Measurements from ENCODE around the gene CCDC71L.
"Not testable (repeated sequence)": the region's sequence is repeated elsewhere in the genome, so short reads cannot be mapped to it uniquely, and the experiment has no call there.

CCDC71L gene

DNA sequence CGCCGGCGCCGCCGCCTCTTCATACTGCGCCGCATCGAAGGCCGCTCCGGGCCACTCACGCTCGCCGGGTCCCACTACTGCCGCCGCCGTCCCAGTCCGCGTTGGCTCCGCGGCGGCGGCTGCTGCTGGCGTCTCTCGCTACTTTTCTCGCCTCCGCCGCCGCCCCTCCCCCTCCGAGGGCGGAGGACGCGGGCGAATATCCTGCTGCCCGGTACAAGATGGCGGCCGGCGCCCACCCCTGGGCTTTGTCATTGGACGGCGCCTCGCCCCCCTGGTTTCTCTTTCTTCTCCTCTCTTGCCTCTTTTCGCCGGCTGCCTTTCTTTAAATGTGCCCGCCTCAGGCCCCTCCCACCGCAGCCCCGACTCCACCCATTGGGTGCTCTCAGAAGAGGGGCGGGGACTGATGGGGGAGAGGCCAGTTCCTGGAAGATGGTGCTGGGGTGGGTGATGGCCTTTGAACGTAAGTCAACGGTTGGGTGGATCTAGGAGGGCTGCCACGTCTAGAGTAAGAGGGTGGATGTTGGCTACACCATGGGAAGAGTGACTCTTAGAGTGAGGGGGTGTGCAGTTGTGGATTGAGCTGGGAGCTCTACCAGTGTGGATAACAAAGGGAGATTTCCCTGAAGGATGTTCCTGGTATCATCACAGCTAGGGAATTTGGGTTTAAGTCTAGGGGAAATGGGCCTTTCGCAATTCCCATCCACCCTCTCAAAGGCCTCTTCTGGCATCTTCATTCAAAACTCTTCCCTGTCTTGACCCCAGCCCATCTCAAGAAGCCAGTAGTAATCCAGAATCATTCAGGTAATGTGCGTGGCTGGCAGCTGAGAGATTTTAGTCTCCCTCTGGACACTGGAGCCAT is at the start of gene CCDC71L:
TSS of gene CCDC71L (minus strand) at position 297 of the 859 bp plus-strand sequence. CDS start at position 35, 262 bp downstream.
- DNase-seq, result peak; percentile 94

DNA sequence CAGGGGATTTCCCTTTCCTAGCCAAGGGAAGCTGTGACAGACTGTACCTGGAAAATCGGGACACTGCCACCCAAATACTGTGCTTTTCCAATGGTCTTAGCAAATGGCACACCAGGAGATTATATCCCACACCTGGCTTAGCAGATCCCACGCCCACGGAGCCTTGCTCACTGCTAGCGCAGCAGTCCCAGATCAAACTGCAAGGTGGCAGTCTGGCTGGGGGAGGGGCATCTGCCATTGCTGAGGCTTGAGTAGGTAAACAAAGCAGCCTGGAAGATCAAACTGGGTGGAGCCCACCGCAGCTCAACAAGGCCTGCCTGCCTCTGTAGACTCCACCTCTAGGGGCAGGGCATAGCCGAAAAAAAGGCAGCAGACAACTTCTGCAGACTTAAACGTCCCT is 48.6 kb upstream of the CCDC71L start:
- not testable (repeated sequence) for DNase-seq

DNA sequence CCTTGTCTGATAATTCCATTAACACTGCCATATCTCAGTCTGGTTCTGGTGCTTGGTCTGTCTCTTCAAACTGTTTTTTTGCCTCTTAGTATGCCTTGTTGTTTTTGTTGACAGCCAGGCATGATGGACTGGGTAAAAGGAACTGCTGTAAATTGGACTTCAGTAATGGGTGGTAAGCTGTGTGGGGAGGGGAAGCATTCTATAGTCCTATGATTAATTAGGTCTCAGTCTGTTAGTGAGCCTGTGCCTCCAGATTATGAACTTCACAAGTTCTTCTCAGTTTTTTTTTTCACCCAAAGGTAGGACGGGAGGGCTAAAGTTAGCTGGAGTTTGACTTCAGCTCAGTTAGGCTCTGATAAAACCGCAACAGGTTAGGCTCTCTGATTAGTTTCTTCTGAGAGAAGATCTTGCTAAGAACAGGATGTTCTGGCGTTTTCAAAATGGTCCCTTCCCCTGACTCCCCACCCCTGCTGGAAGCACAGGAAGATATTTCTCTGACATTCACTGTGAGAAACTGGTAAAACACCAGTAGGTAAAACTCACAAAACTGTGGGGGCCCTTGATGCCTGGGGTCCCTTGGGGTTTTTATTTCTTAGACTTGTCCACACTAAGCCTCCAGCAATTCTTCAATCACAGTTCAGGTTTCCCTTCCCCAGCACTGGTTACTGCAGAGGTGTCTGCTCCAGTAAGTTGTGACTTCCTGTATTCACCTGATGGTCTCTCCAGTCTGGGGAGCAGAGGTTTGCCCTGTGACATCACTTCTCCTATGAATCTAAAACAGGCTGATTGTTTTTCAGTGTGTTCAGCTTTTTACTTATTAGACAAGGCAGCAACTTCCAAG is 43.3 kb upstream of the CCDC71L start:
- no peak for DNase-seq

DNA sequence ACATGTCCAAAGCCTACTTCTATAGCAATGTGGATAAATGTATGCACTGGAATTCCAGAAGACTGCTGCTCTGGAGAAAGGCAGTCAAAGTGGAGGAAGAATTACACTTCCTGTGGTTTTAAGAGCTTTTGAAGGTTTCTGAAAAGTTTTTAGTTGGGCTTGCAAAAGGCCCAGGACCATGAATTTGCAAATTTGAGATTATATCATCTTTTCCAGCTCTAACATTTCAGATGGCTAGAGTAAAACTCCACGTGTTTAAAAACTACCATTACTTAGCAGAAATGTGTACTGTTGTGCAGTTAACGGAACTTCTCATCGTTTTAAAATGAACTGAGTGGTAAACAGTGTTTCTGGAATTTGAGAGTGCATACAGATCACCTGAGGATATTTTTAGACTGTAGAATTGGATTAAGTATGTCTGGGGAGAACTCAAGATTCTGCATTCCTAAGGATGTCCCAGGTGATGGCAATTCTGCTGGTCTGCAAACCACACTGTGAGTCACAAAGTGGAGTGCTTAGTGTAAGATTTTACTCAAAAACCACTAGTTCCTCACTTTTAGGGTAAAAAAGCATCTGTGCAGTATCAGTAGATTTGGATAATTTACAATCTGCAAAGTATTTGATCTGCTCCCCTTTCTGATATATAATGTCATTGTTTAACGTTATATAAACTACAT is 32.9 kb upstream of the CCDC71L start:
- no peak for DNase-seq

DNA sequence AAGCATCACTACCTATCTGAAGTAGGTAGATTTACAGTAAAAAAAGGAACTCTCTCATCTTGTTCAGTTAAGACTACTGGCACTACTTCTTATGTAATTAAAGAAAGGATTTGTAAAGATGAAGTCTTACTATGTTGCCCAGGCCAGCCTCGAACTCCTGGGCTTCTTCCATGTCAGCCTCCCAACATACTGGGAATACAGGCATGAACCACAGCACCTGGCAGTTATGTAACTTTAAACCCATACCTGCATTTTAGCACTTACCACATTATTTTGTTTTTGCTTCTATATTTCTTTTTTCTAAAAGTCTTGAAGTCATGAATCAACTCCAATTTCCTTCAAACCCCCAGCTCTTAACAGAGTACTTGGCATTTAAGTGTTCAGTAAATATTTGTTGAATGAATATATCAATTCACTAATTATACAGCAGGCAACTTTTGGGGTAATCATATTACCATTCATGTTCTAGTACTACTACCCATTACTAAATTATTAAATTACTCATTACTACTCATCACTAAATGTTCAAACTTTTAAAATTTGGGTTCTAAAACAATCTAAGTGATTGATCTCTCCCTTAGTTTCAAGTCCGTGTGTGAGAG is 31.6 kb upstream of the CCDC71L start:
- DNase-seq, result no peak

DNA sequence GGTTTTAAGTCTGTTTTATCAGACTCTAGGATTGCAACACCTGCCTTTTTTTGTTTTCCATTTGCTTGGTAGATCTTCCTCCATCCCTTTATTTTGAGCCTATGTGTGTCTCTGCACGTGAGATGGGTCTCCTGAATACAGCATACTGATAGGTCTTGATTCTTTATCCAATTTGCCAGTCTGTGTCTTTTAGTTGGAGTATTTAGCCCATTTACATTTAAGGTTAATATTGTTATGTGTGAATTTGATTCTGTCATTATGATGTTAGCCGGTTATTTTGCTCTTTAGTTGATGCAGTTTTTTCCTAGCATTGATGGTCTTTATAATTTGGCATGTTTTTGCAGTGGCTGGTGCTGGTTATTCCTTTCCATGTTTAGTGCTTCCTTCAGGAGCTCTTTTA is 27.2 kb upstream of the CCDC71L start:
- DNase-seq, result not testable (repeated sequence)

DNA sequence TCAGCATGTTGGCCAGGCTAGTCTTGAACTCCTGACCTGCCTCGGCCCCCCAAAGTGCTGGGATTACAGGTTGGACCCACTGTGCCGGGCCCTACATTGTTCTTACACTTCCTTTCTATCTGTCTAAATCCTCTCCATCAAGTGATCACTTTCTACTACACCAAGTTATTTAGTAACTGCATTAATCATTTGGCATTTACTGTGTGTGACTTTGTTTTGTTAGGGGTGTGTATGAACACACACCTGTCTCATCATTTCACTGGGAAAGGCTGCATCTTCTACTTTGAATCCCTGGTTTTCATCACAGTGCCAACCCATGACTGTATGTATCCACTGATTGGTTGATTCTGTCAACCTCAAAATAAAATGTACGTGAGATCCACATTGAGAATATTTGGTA is 23.0 kb upstream of the CCDC71L start:
- DNase-seq, result no peak

DNA sequence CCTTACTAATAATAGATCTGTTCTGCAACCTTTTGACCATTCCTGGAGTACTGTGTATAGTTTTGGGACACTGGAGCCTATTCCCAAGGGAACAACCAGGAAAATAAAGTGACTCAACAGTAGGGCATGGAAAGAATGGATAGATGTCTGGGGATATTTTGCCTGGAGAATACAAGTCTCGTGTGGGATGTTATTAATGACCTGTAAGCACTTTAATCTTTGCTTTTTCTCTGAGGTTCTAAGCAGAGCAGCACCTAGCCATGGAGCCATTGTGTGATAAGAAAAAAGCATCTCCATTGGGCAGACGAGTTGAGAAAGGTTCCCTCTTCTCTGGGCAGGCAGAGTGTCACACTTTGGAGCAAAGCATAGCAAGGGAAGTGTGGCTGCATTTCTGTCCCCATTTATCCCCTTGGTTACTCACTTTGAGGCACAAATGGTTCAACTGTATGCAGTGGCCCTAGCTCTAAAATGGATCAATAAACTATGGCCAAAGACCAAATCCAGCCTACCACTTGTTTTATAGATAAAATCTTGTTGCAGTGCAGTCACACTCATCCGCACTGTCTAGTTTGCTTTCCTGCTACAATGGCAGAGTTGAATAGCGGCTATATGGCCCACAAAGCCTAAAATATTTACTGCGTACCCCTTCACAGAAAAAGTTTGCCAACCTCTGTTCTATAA is 21.0 kb upstream of the CCDC71L start:
- DNase-seq, result no peak

DNA sequence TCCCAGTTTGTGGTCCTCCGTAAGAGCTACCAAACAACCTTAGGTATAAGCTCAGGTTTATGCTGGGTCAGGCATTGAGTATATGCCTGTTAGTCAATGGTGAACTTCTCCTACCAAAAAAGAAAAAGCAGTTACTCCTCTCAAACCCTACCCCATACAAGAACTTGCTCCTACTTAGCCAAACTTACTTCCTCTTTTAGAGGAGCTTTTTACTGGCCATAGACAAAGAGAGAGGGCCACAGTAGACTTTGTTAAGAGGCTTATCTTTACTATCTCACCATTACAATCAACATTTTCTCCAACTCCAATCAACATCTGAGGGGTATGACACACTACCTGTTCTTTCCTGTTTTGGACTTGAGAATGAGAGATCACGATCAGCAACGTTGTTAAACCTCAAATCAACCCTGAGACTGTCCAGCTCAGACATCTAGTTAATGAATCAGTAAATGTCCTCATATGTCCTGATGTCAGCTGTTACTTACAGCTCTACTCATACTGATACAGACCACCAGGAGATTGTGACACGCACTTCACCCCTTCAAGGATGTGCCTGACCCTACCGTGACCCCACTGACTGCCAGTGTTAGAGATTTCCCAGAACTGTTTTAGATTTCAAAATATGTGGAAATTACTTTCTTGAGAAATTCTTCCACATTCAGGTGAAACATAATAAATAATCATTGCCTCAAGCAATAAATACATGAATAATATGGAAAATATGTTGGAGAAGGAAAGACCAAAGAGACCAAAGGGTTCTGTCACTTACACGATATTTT is 18.4 kb upstream of the CCDC71L start:
- peak; percentile 8 for DNase-seq

DNA sequence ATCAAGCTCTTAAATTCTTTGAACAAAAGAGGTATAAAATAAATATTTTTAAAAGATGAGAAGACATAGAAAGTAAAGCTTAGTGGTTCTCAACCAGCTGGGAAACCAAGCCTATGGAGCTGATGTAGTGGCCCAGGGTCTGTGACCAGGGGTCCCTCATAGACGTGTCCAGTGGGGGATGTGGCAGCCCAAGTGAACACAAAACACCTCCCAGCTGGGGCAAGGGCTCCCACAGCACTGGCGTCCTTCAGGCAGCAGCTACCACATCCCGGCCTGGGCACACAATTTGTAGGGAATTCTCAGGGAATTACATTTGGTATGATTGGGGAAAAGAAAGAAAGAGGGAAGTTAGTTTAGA is 17.8 kb upstream of the CCDC71L start:
- DNase-seq, result no peak

DNA sequence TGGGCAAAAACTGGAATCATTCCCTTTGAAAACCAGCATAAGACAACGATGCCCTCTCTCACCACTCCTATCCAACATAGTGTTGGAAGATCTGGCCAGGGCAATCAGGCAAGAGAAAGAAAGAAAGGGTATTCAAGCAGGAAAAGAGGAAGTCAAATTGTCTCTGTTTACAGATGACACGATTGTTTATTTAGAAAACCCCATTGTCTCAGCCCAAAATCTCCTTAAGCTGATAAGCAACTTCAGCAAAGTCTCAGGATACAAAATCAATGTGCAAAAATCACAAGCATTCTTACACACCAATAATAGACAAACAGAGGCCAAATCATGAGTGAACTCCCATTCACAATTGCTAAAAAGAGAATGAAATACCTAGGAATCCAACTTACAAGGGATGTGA is 15.5 kb upstream of the CCDC71L start:
- not testable (repeated sequence) for DNase-seq

DNA sequence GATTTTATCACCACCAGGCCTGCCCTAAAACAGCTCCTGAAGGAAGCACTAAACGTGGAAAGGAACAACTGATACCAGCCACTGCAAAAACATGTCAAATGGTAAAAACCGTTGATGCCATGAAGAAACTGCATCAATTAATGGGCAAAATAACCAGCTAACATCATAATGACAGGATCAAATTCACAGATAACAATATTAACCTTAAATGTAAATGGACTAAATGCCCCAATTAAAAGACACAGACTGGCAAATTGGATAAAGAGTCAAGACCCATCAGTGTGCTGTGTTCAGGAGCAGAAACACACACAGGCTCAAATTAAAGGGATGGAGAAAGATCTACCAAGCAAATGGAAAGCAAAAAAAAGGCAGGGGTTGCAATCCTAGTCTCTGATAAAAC is 12.7 kb upstream of the CCDC71L start:
- DNase-seq, result not testable (repeated sequence)

DNA sequence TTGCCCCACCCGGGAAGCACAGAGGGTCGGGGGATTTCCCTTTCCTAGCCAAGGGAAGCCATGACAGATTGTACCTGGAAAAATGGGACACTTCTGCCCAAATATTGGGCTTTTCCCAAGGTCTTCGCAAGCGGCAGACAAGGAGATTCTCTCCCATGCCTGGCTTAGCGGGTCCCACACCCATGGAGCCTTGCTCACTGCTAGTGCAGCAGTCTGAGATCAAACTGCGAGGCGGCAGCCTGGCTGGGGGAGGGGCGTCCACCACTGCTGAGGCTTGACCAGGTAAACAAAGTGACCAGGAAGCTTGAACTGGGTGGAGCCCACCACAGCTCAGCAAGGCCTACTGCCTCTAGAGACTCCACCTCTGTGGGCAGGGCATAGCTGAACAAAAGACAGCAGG is 11.0 kb upstream of the CCDC71L start:
- DNase-seq, result not testable (repeated sequence)

DNA sequence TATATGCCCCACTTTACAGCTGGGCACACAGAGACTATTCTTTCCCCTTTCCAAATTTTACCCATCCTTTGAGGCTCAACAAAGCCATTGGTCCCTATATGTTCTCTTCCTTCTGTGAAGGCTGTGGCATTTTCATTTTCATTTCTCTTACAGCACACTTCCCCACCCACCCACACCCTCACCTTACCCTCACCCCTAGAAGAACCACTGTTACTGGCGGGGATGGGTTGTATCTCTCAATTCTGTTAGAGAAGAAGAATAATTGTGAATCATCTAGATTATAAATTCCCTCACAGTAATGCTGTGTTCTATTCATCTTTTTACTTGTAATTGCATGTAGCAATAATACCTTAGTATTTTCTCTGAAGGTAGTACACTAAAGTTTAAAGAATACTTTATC is 10.2 kb upstream of the CCDC71L start:
- no peak for DNase-seq

DNA sequence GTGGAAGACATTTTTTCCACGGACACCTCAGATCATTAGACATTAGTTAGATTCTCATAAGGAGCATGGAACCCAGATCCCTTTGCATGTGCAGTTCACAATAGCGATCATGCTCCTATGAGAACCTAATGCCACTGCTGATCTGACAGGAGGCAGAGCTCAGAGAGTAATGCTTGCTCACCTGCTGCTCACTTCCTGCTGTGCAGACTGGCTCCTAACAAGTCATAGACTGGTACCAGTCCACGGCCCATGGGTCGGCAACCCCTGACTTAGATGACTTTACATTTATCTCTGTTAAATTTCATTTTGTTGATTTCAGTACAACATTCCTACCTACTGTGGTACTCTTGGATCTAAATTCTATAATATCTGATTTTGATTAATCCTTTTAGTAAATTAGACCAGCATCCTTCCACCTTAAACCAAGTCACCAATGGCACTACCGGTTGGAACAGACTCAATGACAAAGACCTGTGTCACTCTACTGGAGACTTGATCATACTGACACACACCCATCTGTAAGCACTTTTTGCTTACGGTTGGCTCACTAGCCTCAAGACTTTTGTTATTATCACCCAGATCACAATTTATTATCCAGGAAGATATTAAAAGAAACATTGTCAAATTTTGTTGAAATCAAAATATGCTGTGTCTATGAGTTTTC is 8.0 kb upstream of the CCDC71L start:
- DNase-seq, result no peak

DNA sequence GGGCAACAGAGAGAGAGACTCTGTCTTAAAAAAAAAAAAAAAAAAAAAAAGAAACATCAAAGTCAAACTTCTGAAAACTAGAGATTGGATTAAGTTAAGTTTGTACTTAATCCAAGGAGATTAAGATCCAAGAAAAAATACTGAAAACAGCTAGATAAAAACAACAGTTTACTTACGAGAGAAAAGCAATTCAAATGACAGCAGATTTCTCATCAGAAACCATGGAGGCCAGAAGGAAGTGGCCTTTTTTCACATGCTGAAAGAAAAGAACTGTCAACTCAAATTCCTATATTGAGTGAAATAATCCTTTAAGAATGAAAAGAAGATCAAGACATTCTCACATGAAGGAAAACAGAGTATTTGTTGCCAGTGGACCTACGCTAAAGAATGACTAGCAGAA is 5.4 kb upstream of the CCDC71L start:
- DNase-seq, result no peak

DNA sequence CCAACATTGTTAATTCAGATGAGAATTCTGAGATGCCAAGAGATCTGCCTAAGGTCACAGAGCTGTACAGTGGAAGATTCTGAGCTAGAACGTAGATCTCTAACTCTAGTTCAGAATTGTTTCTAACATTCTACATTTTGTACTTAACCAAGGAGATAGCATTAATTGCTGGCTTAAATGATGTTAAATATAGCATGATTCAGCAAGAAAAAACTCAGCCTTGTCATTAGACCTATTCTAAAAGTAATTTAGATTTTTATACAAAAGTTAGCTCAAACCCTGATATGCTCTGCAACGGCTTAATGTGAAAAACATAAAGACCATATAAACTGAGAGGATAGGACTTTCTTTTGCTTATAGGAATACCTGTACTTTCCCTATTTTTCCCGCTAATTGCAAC is 3.4 kb upstream of the CCDC71L start:
- DNase-seq, result no peak

DNA sequence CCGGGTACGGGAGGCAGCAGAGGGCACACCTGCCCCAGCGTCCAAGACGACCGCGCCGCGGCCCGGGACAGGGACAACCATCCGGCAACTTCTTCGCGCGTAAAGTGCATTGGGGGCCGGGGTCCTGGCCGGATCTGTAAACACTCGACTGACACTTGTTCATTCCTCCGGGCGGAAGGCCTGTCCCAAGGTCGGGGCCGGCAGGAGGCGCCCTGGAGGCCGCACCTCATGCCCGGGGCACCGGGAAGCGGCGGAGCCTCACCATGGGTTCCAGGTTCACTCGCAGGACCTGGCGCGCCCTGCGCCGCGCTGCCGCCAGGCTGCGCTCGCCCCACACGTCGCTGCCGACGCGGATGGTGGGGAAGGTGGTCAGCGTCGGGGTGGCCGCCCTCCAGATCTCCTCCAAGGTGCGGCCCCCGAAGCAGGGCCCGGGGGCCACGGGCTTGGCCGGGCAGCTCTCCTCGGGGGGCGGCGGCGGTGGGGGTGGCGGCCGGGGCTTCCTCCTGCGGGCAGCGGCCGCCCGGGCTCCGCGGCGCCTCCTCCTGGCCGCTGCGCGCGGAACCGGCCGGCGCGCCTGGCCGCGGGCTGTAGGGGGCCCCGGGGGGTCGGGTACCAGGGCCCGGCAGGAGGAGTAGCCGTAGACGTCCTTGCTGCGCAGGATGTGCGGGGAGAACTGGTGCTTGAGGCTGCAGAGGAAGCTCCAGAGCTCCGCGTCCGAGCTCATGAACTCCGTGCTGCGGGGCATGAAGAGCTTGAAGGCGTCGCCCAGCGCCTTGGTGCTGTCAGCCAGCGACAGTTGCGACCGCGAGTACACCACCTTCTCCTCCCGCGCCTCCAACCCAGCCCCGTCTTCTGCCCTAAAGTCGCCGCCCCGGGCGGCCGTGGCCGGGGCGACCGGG is 746 bp downstream of the CCDC71L start:
- DNase-seq, result peak; percentile 80

DNA sequence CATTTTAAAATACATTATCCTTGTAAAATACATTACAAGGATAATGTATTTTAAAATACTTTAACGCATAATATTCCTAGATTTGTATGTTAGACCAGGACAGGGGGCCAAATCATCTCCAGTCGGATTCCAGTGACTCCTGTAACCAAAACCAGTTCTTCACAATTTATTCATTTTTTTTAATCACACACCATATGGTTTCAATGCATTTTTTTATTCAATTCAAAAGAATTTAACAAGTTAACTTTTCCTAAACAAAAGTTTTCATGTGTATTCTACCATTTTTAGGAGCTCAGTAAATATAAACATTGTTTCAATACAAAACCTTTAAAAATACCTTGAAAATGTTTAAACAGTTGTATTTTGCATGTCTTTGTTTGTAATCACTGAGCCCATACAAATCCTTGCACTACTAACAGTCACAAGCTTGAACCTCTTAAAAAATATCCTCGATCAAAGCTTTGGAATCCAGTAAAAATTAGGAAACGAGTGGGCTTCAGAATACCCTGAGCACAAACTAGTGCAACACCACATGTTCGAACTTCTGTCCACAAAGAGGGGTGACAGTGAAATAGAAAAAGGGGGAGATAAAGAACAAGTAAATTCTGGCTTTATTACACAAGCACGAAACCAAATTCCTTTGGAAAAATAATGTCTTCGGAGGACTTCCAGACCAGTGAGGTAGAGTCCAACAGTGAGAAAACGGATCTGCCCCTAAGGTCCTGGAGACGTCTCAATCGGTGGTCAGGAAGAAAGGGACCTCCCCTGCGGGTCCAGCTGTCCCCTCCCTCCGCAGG is 1.6 kb downstream of the CCDC71L start:
- no peak for DNase-seq

All from stimulated activated naive CD4-positive, alpha-beta T cell treated with Interleukin-2 at 50 U/mL for 16 hours (primary cell).